Measurements from ENCODE around the gene CBX1. TPM values are rescaled to one million over a fixed set of nuclear protein-coding genes. Genes with fewer than 3 reads are reported as not detected.
A peak's percentile ranks its signal among the peaks of the same experiment; 100 is the strongest.

CBX1 gene
- total and polyA plus RNA-seq, 2 experiments from 2014 or later: 127 to 223 TPM

- peaks cover 31% of the 10 kb centered on the region for H3K27me3 Mint-ChIP-seq (ENCODE audit: insufficient read depth, low read depth, poor library complexity)
- peak overlapping the region; percentile 99 for H3K4me2 ChIP-seq
- H3K27ac Mint-ChIP-seq: no peak overlapping the region
- H3K4me1 ChIP-seq (ENCODE audit: insufficient read depth): peaks cover 21% of the 10 kb centered on the region
- H3K27me3 ChIP-seq (ENCODE audit: insufficient read depth): peaks cover 22% of the 10 kb centered on the region
- no peaks in the 10 kb centered on the region for H3K36me3 ChIP-seq (ENCODE audit: insufficient read depth)
- H3K36me3 Mint-ChIP-seq (ENCODE audit: low read depth): no peaks in the 10 kb centered on the region
- H3K9me3 Mint-ChIP-seq: no peaks in the 10 kb centered on the region
- peaks cover 25% of the 10 kb centered on the region for H3K4me1 Mint-ChIP-seq
- H2AFZ ChIP-seq: peak overlapping the region; percentile 83
- no peak for ATAC-seq
- no peaks in the 10 kb centered on the region for H3K79me2 ChIP-seq (replicated peaks; ENCODE audit: insufficient read depth)
- TF ChIP-seq, protein P1, sequence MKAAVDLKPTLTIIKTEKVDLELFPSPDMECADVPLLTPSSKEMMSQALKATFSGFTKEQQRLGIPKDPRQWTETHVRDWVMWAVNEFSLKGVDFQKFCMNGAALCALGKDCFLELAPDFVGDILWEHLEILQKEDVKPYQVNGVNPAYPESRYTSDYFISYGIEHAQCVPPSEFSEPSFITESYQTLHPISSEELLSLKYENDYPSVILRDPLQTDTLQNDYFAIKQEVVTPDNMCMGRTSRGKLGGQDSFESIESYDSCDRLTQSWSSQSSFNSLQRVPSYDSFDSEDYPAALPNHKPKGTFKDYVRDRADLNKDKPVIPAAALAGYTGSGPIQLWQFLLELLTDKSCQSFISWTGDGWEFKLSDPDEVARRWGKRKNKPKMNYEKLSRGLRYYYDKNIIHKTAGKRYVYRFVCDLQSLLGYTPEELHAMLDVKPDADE (IDR thresholded peaks at IDR 0.05): no peak
- TF ChIP-seq REST (IDR thresholded peaks at IDR 0.05; ENCODE audit: unreplicated experiment): no peak
- no peak for TF ChIP-seq ZNF114 (CRISPR knock-in tag; IDR thresholded peaks at IDR 0.05)
- no peak for TF ChIP-seq STAT1 (IDR thresholded peaks at IDR 0.05; ENCODE audit: unreplicated experiment)
- no peak for TF ChIP-seq EZH2 (IDR thresholded peaks at IDR 0.05; ENCODE audit: low read depth, unreplicated experiment)
- TF ChIP-seq NANOG (IDR thresholded peaks at IDR 0.05; ENCODE audit: borderline replicate concordance): no peak
- no peak for TF ChIP-seq JUNB (IDR thresholded peaks at IDR 0.05; ENCODE audit: unreplicated experiment)
- TF ChIP-seq, protein P2, sequence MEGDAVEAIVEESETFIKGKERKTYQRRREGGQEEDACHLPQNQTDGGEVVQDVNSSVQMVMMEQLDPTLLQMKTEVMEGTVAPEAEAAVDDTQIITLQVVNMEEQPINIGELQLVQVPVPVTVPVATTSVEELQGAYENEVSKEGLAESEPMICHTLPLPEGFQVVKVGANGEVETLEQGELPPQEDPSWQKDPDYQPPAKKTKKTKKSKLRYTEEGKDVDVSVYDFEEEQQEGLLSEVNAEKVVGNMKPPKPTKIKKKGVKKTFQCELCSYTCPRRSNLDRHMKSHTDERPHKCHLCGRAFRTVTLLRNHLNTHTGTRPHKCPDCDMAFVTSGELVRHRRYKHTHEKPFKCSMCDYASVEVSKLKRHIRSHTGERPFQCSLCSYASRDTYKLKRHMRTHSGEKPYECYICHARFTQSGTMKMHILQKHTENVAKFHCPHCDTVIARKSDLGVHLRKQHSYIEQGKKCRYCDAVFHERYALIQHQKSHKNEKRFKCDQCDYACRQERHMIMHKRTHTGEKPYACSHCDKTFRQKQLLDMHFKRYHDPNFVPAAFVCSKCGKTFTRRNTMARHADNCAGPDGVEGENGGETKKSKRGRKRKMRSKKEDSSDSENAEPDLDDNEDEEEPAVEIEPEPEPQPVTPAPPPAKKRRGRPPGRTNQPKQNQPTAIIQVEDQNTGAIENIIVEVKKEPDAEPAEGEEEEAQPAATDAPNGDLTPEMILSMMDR (conservative IDR thresholded peaks at IDR 0.05; ENCODE audit: low read depth in 2 of 2): no peak
- no peak for TF ChIP-seq ZNF331 (CRISPR knock-in tag; IDR thresholded peaks at IDR 0.05; ENCODE audit: low read depth)
- TF ChIP-seq ZNF462 (CRISPR knock-in tag; IDR thresholded peaks at IDR 0.05): no peak
- no peak for TF ChIP-seq CREB1 (CRISPR knock-in tag; IDR thresholded peaks at IDR 0.05; ENCODE audit: low read depth)
- H3K4me3 Mint-ChIP-seq: peak overlapping the region; percentile 77
- no peaks in the 10 kb centered on the region for H3K9me2 ChIP-seq (ENCODE audit: insufficient read depth)
- H3K27ac ChIP-seq (ENCODE audit: low read depth): no peak overlapping the region
- H3F3A ChIP-seq (replicated peaks; ENCODE audit: low read depth): peaks cover 14% of the 10 kb centered on the region; the same call in 1 of the 2 replicates
- DNase-seq (ENCODE audit: low spot score): no peak
- no peaks in the 10 kb centered on the region for H4K20me1 ChIP-seq (replicated peaks; ENCODE audit: insufficient read depth)
- peak overlapping the region; percentile 83 for H3K4me3 ChIP-seq
These were observed 78.4 kb downstream of the CBX1 start for GRCh38 chr17:48022901-48023300.

Data from GM23338 (cell line).